AG10803 (cell line): Measurements from ENCODE around the gene DENND4A.

Source experiments
- DNase-seq: peaks from one replicate; pipeline ENCODE4 v3.0.0; 2010; ENCODE audit warnings: low read depth
- H3K4me3 ChIP-seq: 2 replicates; pipeline ENCODE4 v1.5.1; 2011; ENCODE audit warnings: mild to moderate bottlenecking, low read length, control low read depth
- TF ChIP-seq, protein P1 (sequence below): conservative IDR thresholded peaks from 2 replicates; pipeline ENCODE4 v1.5.1; 2011; ENCODE audit warnings: mild to moderate bottlenecking, low read length, control low read depth, inconsistent platforms

Gene DENND4A

DNA sequence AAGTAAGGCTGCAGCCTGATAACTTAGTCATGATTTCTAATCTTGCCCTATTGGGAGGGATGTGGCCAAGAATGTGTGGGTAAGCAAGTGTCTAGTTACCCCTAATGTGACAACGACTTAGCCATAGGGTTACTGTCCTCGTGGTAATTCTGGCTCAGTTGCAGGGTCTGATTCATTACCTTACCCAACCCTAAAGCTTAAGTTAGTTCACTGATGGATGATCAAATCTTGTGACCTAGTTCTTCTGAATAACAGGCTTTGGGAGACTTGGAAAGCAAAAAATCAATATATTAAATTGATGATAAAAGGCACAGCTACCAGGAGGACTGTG is 179.5 kb downstream of the DENND4A start:
- DNase-seq: peak; percentile 3
- H3K4me3 ChIP-seq: no peak overlapping the region; the same call in 1 of the 2 replicates

DNA sequence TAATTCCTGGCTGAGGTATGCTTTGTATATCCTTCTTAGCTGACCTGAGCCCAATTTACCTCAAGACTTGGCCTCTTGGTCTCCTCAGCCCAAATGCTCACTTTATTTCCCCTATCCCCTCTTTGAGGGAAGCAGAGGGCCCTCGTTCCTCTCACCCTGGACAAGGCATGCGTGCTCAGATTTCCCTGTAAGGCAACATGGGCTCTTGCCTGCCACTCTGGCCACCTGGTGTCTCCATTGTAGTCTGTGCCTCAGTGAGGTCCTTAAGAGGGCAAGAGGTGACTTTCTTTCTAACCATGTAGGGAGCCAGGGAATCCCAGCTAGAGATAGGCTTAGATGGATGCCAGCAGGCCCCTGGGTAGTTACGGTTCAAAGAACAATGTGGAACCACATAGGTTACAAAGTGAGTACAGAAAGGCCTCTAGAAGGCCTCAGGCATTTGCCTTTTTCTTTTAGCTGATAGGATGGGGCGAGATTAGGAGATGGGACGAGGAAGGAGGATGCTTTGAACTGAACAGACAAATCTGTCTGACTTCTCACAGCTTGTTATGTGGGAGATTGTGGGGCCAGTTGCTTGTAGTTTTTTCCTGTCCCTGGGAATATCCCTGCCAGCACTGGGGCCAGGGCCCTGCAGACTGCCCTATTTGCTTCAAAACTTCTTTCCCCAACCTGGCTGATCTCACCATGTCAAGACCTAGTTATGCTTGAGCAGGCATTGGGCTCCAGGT is 180.0 kb downstream of the DENND4A start:
- H3K4me3 ChIP-seq: peak overlapping the region; percentile 82
- no peak for DNase-seq
- TF ChIP-seq, protein P1, sequence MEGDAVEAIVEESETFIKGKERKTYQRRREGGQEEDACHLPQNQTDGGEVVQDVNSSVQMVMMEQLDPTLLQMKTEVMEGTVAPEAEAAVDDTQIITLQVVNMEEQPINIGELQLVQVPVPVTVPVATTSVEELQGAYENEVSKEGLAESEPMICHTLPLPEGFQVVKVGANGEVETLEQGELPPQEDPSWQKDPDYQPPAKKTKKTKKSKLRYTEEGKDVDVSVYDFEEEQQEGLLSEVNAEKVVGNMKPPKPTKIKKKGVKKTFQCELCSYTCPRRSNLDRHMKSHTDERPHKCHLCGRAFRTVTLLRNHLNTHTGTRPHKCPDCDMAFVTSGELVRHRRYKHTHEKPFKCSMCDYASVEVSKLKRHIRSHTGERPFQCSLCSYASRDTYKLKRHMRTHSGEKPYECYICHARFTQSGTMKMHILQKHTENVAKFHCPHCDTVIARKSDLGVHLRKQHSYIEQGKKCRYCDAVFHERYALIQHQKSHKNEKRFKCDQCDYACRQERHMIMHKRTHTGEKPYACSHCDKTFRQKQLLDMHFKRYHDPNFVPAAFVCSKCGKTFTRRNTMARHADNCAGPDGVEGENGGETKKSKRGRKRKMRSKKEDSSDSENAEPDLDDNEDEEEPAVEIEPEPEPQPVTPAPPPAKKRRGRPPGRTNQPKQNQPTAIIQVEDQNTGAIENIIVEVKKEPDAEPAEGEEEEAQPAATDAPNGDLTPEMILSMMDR: no peak

More for the DNA sequence above, 179.5 kb downstream of the DENND4A start:
- TF ChIP-seq, protein P1: no peak

DNA sequence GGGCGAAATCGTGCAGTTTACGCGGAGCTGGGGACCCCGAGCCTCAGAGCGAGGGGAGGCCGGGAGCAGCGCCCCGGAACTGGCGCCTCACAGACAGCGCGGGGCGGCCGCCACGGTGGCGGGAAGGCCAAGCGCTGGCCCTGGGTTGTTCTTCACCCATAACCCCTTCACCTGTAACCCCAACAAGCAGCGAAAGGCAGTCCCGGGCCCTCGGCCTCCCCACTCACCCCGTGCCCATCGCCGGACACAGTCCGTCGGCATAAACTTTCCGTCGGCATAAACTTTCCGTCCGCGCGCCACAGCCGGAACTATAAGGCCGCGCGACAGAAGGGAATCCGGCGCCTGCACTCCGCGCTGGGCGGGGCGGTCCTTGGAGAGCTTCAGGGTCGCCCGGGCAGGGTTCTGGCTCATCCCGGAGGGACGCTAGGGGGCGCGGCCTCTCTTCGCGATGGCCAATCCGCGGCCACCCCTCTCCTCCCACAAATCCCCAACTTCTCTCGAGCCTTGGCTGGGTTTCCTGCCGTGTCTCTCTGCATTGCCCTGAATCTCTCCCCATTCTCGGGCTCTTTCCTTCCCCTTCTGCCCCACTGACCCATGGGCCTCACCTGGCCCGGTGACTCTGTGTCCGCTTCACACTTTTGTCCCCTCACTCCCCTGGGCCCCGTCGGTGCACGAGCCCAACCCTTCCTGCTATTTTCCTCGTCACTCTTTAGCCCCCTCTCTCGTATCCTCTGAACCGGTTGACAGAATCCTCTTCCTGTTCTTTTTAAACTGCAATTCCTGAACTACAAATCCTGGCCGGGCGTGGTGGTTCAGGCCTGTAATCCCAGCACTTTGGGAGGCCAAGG is 181.0 kb downstream of the DENND4A start, which contains the start of gene INTS14:
Gene INTS14 (minus strand): TSS at position 261 of the 848 bp plus-strand sequence. CDS start 3,751 bp downstream, outside the sequence.
- TF ChIP-seq, protein P1: peak; percentile 43

More for the DNA sequence above, 181.0 kb downstream of the DENND4A start, which contains the start of gene INTS14:
- H3K4me3 ChIP-seq: peak within 1 kb of the TSS; percentile 82
- peak; percentile 97 for DNase-seq
